ENCODE measurements around the gene RBM47. TPM values are rescaled to one million over a fixed set of nuclear protein-coding genes. Genes with fewer than 3 reads are reported as not detected.

Gene RBM47
- total RNA-seq, 3 donors from 2014 or later: 0.87 to 1.9 (median 1.1) TPM

Other genes with a start within 250 kb of the RBM47 start
- gene NSUN7, start 120.1 kb upstream of the RBM47 start, total RNA-seq: not detected